Measurements from ENCODE around the gene DPYSL4. TPM values are rescaled to one million over a fixed set of nuclear protein-coding genes. Genes with fewer than 3 reads are reported as not detected.
A peak's percentile ranks its signal among the peaks of the same experiment; 100 is the strongest.

The DPYSL4 gene
- total and polyA plus RNA-seq, 2 of the 13 experiments (the other 11 are each of a cell fraction or from before 2014, with no cell fraction given), result 0.84 to 1.2 TPM

GRCh38 chr10:132179551-132180392 is 7.0 kb upstream of the DPYSL4 start (continued):
- TF ChIP-seq ATAD3A (CRISPR knock-in tag; IDR thresholded peaks at IDR 0.05) (no peak), MAFF (IDR thresholded peaks at IDR 0.05; ENCODE audit: low read depth, low read length) (no peak), TGIF2 (CRISPR knock-in tag; IDR thresholded peaks at IDR 0.05) (no peak), ZNF12 (CRISPR knock-in tag; IDR thresholded peaks at IDR 0.05) (no peak), FOXK1 (CRISPR knock-in tag; IDR thresholded peaks at IDR 0.05; ENCODE audit: borderline replicate concordance, low read depth) (no peak), DR1 (CRISPR knock-in tag; IDR thresholded peaks at IDR 0.05) (no peak), ZNF570 (CRISPR knock-in tag; IDR thresholded peaks at IDR 0.05; ENCODE audit: borderline replicate concordance) (no peak), ZEB1 (IDR thresholded peaks at IDR 0.05; ENCODE audit: insufficient replicate concordance, low read depth) (no peak), ZNF776 (CRISPR knock-in tag; IDR thresholded peaks at IDR 0.05) (no peak), MAFK (conservative IDR thresholded peaks at IDR 0.05 in 1 of 2, IDR thresholded peaks at IDR 0.05 in 1 of 2; ENCODE audit: low read length in 2 of 2) (no peak), GPN1 (CRISPR knock-in tag; IDR thresholded peaks at IDR 0.05; ENCODE audit: borderline replicate concordance) (no peak), HCFC1 (IDR thresholded peaks at IDR 0.05; ENCODE audit: low read depth, low read length) (no peak), GATAD2A (CRISPR knock-in tag; IDR thresholded peaks at IDR 0.05) (peak; percentile 33; the same call in 1 of the 2 replicates)
- TF ChIP-seq, protein P1, sequence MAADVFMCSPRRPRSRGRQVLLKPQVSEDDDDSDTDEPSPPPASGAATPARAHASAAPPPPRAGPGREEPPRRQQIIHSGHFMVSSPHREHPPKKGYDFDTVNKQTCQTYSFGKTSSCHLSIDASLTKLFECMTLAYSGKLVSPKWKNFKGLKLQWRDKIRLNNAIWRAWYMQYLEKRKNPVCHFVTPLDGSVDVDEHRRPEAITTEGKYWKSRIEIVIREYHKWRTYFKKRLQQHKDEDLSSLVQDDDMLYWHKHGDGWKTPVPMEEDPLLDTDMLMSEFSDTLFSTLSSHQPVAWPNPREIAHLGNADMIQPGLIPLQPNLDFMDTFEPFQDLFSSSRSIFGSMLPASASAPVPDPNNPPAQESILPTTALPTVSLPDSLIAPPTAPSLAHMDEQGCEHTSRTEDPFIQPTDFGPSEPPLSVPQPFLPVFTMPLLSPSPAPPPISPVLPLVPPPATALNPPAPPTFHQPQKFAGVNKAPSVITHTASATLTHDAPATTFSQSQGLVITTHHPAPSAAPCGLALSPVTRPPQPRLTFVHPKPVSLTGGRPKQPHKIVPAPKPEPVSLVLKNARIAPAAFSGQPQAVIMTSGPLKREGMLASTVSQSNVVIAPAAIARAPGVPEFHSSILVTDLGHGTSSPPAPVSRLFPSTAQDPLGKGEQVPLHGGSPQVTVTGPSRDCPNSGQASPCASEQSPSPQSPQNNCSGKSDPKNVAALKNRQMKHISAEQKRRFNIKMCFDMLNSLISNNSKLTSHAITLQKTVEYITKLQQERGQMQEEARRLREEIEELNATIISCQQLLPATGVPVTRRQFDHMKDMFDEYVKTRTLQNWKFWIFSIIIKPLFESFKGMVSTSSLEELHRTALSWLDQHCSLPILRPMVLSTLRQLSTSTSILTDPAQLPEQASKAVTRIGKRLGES (CRISPR knock-in tag; IDR thresholded peaks at IDR 0.05; ENCODE audit: borderline replicate concordance), result no peak
- TF ChIP-seq, protein P2, sequence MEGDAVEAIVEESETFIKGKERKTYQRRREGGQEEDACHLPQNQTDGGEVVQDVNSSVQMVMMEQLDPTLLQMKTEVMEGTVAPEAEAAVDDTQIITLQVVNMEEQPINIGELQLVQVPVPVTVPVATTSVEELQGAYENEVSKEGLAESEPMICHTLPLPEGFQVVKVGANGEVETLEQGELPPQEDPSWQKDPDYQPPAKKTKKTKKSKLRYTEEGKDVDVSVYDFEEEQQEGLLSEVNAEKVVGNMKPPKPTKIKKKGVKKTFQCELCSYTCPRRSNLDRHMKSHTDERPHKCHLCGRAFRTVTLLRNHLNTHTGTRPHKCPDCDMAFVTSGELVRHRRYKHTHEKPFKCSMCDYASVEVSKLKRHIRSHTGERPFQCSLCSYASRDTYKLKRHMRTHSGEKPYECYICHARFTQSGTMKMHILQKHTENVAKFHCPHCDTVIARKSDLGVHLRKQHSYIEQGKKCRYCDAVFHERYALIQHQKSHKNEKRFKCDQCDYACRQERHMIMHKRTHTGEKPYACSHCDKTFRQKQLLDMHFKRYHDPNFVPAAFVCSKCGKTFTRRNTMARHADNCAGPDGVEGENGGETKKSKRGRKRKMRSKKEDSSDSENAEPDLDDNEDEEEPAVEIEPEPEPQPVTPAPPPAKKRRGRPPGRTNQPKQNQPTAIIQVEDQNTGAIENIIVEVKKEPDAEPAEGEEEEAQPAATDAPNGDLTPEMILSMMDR (CRISPR knock-in tag; IDR thresholded peaks at IDR 0.05), result no peak
